Common myeloid progenitor, CD34-positive (primary cell): Measurements from ENCODE around the gene NFYC.

Experiments
- CTCF ChIA-PET: fragments of 350-600 bp; sonication (Branson Sonifier 250); formaldehyde crosslinking; loops from one replicate; lab custom pipeline; 2021; ENCODE audit warnings: antibody characterized with exemption; lab: Charles Lee
- POLR2A ChIA-PET: fragments of 350-600 bp; sonication (Branson Sonifier 250); formaldehyde crosslinking; loops from one replicate; lab custom pipeline; 2021; ENCODE audit warnings: antibody characterized with exemption; lab: Charles Lee
- DNase-seq, 3 donors: peaks; one replicate each; pipeline versions ENCODE4 v3.0.0 to v3.0.0-alpha.2; 2013
- H3K27ac ChIP-seq, 2 experiments: 1 replicate in 1 of 2; 2 replicates in 1 of 2; pipeline ENCODE4 v1.7.0; 2013; ENCODE audit warnings: inconsistent platforms in 2 of 2, low read length in 2 of 2, mild to moderate bottlenecking in 2 of 2, low read depth in 1 of 2, moderate library complexity in 1 of 2; ENCODE audit not compliant: severe bottlenecking in 2 of 2, insufficient read depth in 1 of 2, poor library complexity in 1 of 2
- H3K27me3 ChIP-seq, 5 experiments: replicated peaks in 2 of 5; 1 replicate in 3 of 5; 2 replicates in 2 of 5; pipeline versions ENCODE4 v1.6.1 to v1.7.0; 2013; ENCODE audit warnings: low read length in 4 of 5, mild to moderate bottlenecking in 2 of 5, moderate library complexity in 2 of 5, inconsistent platforms in 1 of 5; ENCODE audit not compliant: insufficient read depth in 5 of 5, control insufficient read depth in 4 of 5
- H3K36me3 ChIP-seq, 4 experiments: 1 replicate in 2 of 4; 2 replicates in 2 of 4; pipeline versions ENCODE4 v1.6.1 to v1.7.0; 2013; ENCODE audit warnings: low read length in 3 of 4, control low read depth in 1 of 4, mild to moderate bottlenecking in 1 of 4; ENCODE audit not compliant: control insufficient read depth in 4 of 4, insufficient read depth in 4 of 4
- H3K4me1 ChIP-seq, 4 experiments: 1 replicate in 3 of 4; 2 replicates in 1 of 4; pipeline versions ENCODE4 v1.6.1 to v1.7.1; 2013; ENCODE audit warnings: low read length in 3 of 4, mild to moderate bottlenecking in 3 of 4, control low read depth in 1 of 4, inconsistent platforms in 1 of 4, moderate library complexity in 1 of 4; ENCODE audit not compliant: control insufficient read depth in 4 of 4, insufficient read depth in 4 of 4; ENCODE audit errors: control extremely low read depth in 1 of 4
- H3K4me3 ChIP-seq, 7 experiments: 1 replicate in 4 of 7; 2 replicates in 3 of 7; pipeline versions ENCODE4 v1.5.1 to v1.7.0; 2013; ENCODE audit warnings: mild to moderate bottlenecking in 7 of 7, low read length in 6 of 7, moderate library complexity in 6 of 7, inconsistent platforms in 2 of 7, low read depth in 2 of 7, control low read depth in 1 of 7; ENCODE audit not compliant: insufficient read depth in 4 of 7, control insufficient read depth in 1 of 7; ENCODE audit errors: extremely low read depth in 1 of 7
- H3K9me3 ChIP-seq, 5 experiments: 1 replicate in 4 of 5; 2 replicates in 1 of 5; pipeline versions ENCODE4 v1.6.1 to v1.7.1; 2013; ENCODE audit warnings: low read length in 4 of 5, mild to moderate bottlenecking in 2 of 5, inconsistent platforms in 1 of 5, low read depth in 1 of 5, moderate library complexity in 1 of 5; ENCODE audit not compliant: control insufficient read depth in 4 of 5, insufficient read depth in 2 of 5; ENCODE audit errors: control extremely low read depth in 1 of 5
- WGBS: methylation state at CpG from one replicate; pipeline ENCODE4 v1.1.5; 2013; ENCODE audit not compliant: insufficient coverage; 5-methylcytosine and 5-hydroxymethylcytosine counted together

Gene NFYC

DNA sequence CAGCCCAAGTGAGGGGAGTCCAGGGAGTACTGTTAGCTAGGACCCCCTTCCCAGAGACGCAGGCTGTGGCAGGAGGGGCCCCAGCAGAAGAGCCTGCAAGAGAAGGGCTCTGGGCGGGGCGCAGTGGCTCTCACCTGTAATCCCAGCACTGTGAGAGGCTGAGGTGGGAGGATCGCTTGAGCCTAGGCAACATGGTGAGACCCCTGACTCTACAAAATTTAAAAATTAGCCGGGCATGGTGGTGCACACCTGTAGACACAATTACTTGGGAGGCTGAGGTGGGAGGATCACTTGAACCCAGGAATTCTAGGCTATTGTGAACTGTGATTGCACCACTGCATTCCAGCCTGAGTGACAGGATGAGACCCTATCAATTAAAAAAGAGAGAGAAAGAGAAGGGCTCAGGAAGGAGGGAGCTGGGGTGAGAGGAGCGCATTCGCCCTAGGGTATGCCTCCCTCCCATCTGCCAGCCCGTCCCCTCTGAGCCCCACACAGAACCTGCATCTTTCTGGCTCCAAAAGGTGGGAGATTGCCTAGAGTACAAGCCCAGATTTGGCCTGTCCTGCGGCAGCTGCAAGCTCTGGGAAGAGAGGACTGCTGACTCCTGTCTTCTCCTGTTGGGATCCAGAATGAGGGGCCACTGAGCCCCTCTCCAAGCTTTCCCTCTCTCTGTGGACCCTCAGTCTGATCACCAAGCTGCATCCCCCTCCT, 95.6 kb downstream of the NFYC start:
- Histone ChIP-seq H3K27ac (no peak overlapping the region), H3K27me3 (peaks cover 0 to 37% (median 9%) of the 10 kb centered on the region in 5 experiments), H3K9me3 (no peaks in the 10 kb centered on the region), H3K4me3 (no peak overlapping the region), H3K36me3 (no peaks in the 10 kb centered on the region), H3K4me1 (peaks cover 0 to 18% (median 11%) of the 10 kb centered on the region in 4 experiments)
- DNase-seq, result no peak
- ChIA-PET CTCF (interaction anchor here (1.6 to 2.1 kb wide), 3 partner anchors 13 to 164 kb away, joined by 4 to 11 read pairs (median 6); no protein-coding TSS in a partner anchor), POLR2A (no interaction called here)
- 93% methylated on average over 8 of the region's 9 CpGs for WGBS

DNA sequence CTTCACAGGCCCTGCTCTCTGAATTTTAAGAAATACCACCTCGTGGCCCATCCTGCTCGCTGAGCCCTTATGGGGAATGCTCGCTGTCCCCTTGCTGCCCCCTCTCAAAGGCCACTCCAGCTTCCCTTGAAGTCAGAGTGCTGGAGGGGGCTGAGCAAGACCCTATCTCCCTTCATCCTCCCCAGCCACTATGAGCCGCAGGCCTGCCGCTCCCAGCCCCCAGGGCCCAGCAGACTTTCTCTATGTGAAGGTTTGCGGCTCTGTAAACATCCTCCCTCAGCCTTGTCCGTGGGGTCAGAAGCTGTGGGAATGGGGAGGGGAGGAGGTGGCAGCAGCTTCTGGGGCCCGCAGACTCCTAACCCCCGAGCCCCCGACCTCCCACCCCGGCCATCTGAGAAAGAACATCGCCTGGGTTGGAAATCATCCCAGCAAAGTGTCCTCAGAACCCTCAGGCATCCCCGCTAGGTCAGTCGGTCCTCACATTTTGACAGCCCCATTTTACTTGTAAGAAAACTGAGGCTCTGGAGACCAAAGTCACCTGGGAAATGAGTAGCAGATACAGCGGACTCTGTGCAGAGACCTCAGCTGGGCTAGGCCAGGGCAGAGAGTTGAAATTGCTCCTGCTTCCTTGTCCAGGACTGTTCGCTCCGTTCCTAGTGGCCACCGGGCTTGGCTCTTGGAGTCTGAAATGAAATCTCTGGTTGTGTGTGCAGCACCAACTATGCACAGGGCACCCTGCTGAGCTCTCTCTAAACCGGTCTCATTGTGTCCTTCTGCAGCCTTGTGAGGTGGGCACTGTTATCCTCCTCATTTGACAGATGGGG, 96.4 kb downstream of the NFYC start:
- no peak for DNase-seq
- no peaks in the 10 kb centered on the region for H3K9me3 ChIP-seq
- H3K36me3 ChIP-seq, result no peaks in the 10 kb centered on the region
- POLR2A ChIA-PET, result no interaction called here
- H3K4me1 ChIP-seq, result peaks cover 0 to 12% (median 10%) of the 10 kb centered on the region in 4 experiments
- peaks cover 0 to 29% (median 6%) of the 10 kb centered on the region in 5 experiments for H3K27me3 ChIP-seq
- H3K27ac ChIP-seq, result no peak overlapping the region
- 95% methylated on average over 16 of the region's 19 CpGs for WGBS
- no peak overlapping the region for H3K4me3 ChIP-seq
- CTCF ChIA-PET, result interaction anchor here (1.6 to 3.8 kb wide), 5 partner anchors 10 to 163 kb away, joined by 4 to 15 read pairs (median 6); no protein-coding TSS in a partner anchor

DNA sequence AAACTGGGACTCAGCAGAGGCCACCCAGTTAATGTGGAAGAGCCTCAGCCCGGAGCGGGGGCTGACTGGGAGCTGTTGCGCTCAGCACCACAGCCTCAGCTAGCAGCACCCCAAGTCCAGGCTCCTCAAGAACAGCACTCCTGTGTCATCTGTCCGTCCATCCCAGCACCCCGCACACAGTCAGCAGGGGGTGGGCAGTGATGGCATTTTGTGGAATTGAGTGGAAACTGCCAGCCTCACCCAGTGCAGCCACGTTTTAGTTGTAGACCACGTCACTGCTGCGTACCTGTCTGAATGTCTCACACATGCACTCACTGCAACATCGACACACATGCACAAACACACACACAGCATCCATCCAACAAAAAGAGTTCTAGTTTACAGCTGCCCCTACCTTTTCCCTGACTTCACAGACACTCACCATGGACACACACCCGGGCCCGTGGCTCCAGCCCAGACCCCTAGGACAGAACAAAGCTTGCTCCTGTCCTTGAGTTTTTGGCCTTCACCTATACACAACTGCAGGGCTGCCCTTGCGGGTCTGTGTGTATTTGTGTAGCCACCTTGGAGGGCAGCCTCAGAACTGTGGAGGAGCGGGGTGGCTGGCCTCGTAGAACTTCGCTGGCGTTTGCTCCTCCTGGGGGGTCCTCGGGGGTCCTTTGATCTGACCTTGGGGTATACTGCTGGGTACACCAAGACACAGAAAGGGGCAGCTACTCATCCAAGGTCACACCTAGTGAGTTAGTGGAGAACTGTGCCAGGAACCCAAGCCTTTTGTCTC, 97.2 kb downstream of the NFYC start:
- Histone ChIP-seq H3K4me3 (no peak overlapping the region), H3K27ac (no peak overlapping the region), H3K27me3 (peaks cover 0 to 24% (median 4%) of the 10 kb centered on the region in 5 experiments), H3K9me3 (no peaks in the 10 kb centered on the region), H3K4me1 (peaks cover 0 to 7% (median 5%) of the 10 kb centered on the region in 4 experiments), H3K36me3 (no peaks in the 10 kb centered on the region)
- ChIA-PET CTCF (interaction anchor here (1.9 to 3.8 kb wide), 3 partner anchors 9 to 16 kb away, joined by 6 to 15 read pairs (median 6); no protein-coding TSS in a partner anchor), POLR2A (no interaction called here)
- no peak for DNase-seq
- 96% methylated on average over 11 of the region's 17 CpGs for WGBS

DNA sequence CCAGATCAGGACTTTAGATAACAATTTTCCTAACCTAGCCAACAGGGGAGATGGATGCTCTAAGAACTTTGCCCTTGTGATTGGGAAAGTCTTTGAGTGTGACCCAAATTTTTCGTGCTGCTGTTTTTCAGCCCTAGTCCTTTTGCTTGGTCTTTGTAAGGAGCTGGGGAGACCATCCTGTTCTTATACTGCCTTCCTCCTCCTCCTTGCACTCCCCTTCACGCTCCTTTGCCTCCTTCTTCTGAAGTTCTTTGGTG, 97.8 kb downstream of the NFYC start:
- 100% methylated on average over 1 of the region's 2 CpGs for WGBS
- no peak overlapping the region for H3K4me3 ChIP-seq
- no peaks in the 10 kb centered on the region for H3K9me3 ChIP-seq
- no peak for DNase-seq
- CTCF ChIA-PET, result interaction anchor here (1.9 to 3.8 kb wide), 2 partner anchors 8 to 15 kb away, joined by 6 to 15 read pairs; no protein-coding TSS in a partner anchor
- no peaks in the 10 kb centered on the region for H3K36me3 ChIP-seq
- H3K27me3 ChIP-seq, result peaks cover 0 to 21% (median 4%) of the 10 kb centered on the region in 5 experiments
- no peak overlapping the region for H3K27ac ChIP-seq
- H3K4me1 ChIP-seq, result peaks cover 0 to 4% (median 3%) of the 10 kb centered on the region in 4 experiments
- POLR2A ChIA-PET, result no interaction called here

DNA sequence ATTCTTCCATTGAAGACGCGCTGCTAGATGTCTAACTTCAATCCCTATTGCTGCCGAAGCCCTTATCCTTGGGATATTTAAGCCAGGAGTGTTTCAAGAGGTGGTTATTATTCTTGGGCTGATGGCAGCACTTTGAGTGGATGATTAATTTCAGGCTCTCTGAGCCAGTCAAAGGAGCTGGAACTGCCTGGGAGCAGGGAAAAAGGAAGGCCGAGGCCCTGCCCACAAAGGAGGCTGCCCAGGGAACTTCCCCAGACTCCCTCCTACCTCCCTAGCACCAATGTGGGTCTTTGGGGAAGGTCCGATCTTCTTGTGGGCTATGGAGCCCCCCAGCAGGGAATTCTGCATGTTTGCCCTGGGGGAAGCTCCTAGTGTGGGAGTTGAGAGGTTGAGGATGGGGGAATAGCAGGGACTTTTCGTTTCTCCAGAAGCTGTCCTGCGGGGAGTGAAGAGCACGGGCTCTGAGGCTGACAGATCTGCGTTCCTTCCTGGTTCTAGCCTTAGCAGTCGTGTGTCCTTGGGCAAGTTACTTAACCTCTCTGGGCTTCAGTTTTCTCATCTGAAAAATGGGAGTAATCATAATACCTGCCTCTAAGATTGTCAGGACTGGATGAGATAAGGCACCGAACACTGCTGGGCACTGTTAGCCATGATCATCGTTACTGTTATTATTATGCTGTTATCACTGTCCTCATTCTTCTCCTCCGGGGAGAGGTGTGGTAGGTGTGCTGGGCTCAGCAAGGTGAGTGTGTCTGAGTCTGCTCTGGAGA, 98.3 kb downstream of the NFYC start:
- ChIA-PET POLR2A (no interaction called here), CTCF (interaction anchor here (1.1 to 3.8 kb wide), 3 partner anchors 8 to 15 kb away, joined by 4 to 15 read pairs (median 6); no protein-coding TSS in a partner anchor)
- WGBS, result 96% methylated on average over 10 of the region's 13 CpGs

DNA sequence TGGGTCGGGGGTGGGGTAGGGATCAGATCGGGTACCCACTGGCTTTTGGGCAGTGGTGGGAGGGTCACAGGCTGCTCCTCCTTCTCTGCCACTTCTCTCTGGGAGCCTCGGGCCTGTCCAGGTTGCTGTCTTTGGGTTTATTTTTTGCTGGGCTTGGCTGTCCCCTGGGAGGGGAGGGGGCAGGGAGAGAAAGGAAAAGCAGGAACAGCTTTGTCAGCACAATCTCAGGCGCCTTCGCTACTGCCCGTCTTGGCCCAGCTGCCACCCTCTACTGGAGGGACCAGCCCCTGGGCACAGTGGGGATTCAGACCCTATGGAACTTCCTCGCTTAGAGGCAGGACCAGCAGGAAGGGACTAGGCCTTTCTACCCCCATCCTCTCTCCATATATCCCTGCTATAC, 100.5 kb downstream of the NFYC start:
- peaks cover 0 to 14% (median 8%) of the 10 kb centered on the region in 4 experiments for H3K4me1 ChIP-seq
- no peaks in the 10 kb centered on the region for H3K36me3 ChIP-seq
- DNase-seq, result no peak
- no peak overlapping the region for H3K27ac ChIP-seq
- no peaks in the 10 kb centered on the region for H3K9me3 ChIP-seq
- H3K27me3 ChIP-seq, result no peaks in the 10 kb centered on the region
- H3K4me3 ChIP-seq, result no peak overlapping the region
- CTCF ChIA-PET, result interaction anchor here (3.8 kb wide), 1 partner anchor 17 kb away, joined by 15 read pairs; no protein-coding TSS in a partner anchor
- POLR2A ChIA-PET, result no interaction called here
- WGBS, result 98% methylated on average over 4 of the region's 7 CpGs

More for the DNA sequence above, 98.3 kb downstream of the NFYC start:
- Histone ChIP-seq H3K27ac (no peak overlapping the region), H3K9me3 (no peaks in the 10 kb centered on the region), H3K4me1 (no peaks in the 10 kb centered on the region), H3K36me3 (no peaks in the 10 kb centered on the region), H3K27me3 (peaks cover 0 to 15% (median 0%) of the 10 kb centered on the region in 5 experiments), H3K4me3 (no peak overlapping the region)
- no peak for DNase-seq
